Breast epithelium (tissue), 4 donors: ENCODE measurements around the gene GIMAP4. TPM values are rescaled to one million over a fixed set of nuclear protein-coding genes. Genes with fewer than 3 reads are reported as not detected.
A peak's percentile ranks its signal among the peaks of the same experiment; 100 is the strongest.
"Not testable (repeated sequence)": the region's sequence is repeated elsewhere in the genome, so short reads cannot be mapped to it uniquely, and the experiment has no call there.

ENCODE experiments used
- DNase-seq, 2 donors: peaks; one replicate each; pipeline ENCODE4 v3.0.0-alpha.2; 2019; ENCODE audit warnings: low spot score in 2 of 2
- H3K27ac ChIP-seq, 2 donors: fragments of 200-600 bp; sonication (generic) in 1 of 2; one replicate each; pipeline ENCODE4 v1.5.1; 2016 to 2019; ENCODE audit warnings: mild to moderate bottlenecking in 1 of 2
- H3K27me3 ChIP-seq, 2 donors: fragments of 200-600 bp; sonication (generic) in 1 of 2; one replicate each; pipeline versions ENCODE4 v1.5.1 to v1.6.0; 2017 to 2019; ENCODE audit warnings: control low read depth in 1 of 2, mild to moderate bottlenecking in 1 of 2
- H3K36me3 ChIP-seq: fragments of 200-600 bp; one replicate; pipeline ENCODE4 v1.5.1; 2019
- H3K4me1 ChIP-seq, 2 donors: fragments of 200-600 bp; sonication (generic); one replicate each; pipeline ENCODE4 v1.5.1; 2016 to 2019; ENCODE audit warnings: control low read depth in 1 of 2
- H3K4me3 ChIP-seq, 3 donors: fragments of 200-600 bp; sonication (generic); 1 replicate in 2 of 3; 2 replicates in 1 of 3; pipeline ENCODE4 v1.5.1; 2016 to 2019; ENCODE audit warnings: mild to moderate bottlenecking in 3 of 3, moderate library complexity in 2 of 3
- H3K9me3 ChIP-seq, 2 donors: fragments of 200-600 bp; sonication (generic) in 1 of 2; one replicate each; pipeline ENCODE4 v1.5.1; 2016 to 2019; ENCODE audit warnings: control low read depth in 1 of 2
- POLR2A ChIP-seq: fragments of 450-650 bp; IDR thresholded peaks from one replicate; pipeline ENCODE4 v1.6.1; 2016; ENCODE audit warnings: antibody characterized with exemption, mild to moderate bottlenecking, moderate library complexity
- POLR2AphosphoS5 ChIP-seq, 3 donors: sonication (generic); formaldehyde crosslinking; IDR thresholded peaks; one replicate each; pipeline ENCODE4 v1.6.1; 2017; ENCODE audit warnings: antibody characterized with exemption in 3 of 3
- intact Hi-C: fragments of 100-400 bp; cut with DNase I; formaldehyde crosslinking; loops from one replicate; pipeline ENCODE4 v1.15.1; 2023; ENCODE audit warnings: low total_unique reads
- total RNA-seq, 3 donors: library from RNA; depleted of rRNA; stranded (reverse); fragments of >200 nt; gene quantifications; one replicate each; pipeline ENCODE4 v1.1.0, GENCODE V29; 2016
- TF ChIP-seq, protein P1 (sequence below), 3 donors: fragments of 450-650 bp; IDR thresholded peaks; one replicate each; pipeline ENCODE4 v1.5.1; 2016 to 2017; ENCODE audit warnings: antibody characterized with exemption in 3 of 3, mild to moderate bottlenecking in 3 of 3, moderate library complexity in 3 of 3

Gene GIMAP4
- total RNA-seq, 3 donors from 2014 or later: 19.3 to 29.8 (median 29.2) TPM

DNA sequence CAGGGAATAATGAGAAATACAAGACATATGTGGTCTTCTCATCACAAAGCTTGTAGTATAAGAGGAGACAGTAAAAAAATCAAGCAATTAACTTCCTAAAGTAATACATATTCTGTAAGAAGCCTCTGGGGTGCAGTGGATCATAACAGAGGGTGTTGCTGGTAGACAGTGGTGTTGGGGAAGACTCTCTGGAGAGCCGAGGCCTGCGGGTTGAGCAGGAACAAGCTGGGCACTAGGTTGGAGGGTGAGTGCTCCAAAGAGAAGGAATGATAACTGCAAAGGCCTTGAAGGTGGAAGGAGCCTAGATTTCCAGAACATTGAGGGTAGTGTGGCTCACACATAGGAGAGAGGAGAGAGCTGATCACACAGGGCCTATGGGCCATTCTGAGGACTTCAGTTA lies 1.5 kb downstream of the GIMAP4 start:
- DNase-seq: no peak
- Histone ChIP-seq H3K27me3 (no peaks in the 10 kb centered on the region), H3K9me3 (no peaks in the 10 kb centered on the region), H3K4me3 (peak overlapping the region; percentile 40 to 63 (median 44)), H3K27ac (peak overlapping the region in 1 of 2 donors; percentile 78), H3K4me1 (no peaks in the 10 kb centered on the region), H3K36me3 (no peaks in the 10 kb centered on the region)
- no peak for TF ChIP-seq POLR2A
- intact Hi-C loops: no loop called here

DNA sequence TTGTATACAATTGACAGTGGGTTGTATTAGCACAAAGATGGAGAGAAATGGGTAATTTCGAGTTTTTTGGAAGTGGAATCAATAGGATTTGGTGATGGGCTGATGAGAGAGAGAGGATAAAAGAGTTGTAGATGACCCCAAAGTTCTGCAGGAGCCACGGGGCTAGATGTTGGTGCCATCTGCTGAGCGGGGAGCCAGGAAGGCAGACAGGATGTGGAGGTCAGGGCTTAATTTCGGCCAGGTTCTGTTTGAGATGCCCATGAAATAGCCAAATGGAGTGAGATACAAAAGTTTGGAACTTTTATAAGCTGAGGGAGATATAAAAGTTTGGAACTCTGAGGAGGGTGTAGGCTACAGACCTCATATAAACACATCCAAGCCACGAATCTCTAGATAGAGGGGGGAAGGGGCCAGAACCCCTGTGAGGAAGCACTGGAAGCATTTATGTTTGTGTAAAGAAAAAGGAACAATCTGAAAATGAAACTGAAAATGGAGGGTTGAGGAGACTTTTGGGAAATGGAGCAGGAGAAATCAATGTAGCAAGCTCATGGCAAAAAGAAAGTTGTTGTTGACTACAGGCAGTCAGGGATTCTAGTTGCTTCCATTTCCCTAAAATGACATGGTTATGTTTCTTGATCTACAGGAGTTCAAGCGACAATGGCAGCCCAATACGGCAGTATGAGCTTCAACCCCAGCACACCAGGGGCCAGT lies 2.2 kb downstream of the GIMAP4 start:
- TF ChIP-seq POLR2A: no peak
- TF ChIP-seq POLR2AphosphoS5 (IDR thresholded peaks at IDR 0.05): no peak
- TF ChIP-seq, protein P1, sequence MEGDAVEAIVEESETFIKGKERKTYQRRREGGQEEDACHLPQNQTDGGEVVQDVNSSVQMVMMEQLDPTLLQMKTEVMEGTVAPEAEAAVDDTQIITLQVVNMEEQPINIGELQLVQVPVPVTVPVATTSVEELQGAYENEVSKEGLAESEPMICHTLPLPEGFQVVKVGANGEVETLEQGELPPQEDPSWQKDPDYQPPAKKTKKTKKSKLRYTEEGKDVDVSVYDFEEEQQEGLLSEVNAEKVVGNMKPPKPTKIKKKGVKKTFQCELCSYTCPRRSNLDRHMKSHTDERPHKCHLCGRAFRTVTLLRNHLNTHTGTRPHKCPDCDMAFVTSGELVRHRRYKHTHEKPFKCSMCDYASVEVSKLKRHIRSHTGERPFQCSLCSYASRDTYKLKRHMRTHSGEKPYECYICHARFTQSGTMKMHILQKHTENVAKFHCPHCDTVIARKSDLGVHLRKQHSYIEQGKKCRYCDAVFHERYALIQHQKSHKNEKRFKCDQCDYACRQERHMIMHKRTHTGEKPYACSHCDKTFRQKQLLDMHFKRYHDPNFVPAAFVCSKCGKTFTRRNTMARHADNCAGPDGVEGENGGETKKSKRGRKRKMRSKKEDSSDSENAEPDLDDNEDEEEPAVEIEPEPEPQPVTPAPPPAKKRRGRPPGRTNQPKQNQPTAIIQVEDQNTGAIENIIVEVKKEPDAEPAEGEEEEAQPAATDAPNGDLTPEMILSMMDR (IDR thresholded peaks at IDR 0.05): no peak
- intact Hi-C loops: no loop called here
- H3K27ac ChIP-seq: peak overlapping the region in 1 of 2 donors; percentile 61

DNA sequence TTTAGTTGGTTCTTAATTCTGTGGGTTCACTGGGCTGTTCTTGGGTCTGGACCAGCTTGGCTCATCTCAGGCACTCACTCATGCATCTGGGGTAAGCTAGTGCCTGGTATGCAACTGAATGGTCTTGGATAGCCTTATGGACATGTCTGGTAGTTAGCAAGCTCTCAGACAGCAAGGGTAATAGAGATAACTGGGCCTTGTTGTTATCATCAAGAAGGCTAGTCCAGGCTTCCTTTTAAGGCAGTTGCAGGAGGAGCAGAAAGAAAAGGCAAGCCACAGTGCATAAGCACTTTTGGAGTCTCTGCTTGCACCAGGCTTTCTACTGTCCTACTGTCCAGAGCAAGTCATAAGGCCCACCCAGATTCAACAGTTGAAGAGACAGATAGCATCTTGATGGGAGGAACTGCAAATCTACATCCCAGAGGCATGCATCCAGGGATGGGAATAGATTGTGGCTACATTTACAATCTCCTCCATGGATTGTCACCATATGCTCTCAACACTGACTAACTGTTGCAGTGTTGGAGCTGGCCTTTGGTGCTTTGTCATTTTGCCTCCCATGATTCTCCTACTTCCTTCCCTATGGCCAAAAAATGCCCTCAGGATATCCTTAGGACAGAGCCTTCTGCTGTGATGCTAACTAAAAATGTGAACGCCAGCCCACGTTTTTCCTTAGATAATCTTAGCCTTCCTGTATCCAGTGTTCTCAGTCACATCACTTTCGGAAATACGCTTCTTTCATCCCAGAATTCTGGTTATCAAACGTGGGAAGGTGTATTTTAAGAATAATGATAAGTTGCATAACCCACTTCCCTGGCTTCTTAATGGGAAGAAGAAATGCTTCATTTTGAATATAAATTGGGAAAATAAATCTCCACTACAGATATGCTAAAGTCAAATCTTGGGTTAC lies 3.6 kb downstream of the GIMAP4 start:
- Histone ChIP-seq H3K27ac (peak overlapping the region in 1 of 2 donors; percentile 19), H3K9me3 (peaks cover 0 to 4% of the 10 kb centered on the region in 2 donors), H3K27me3 (no peaks in the 10 kb centered on the region), H3K4me3 (no peak overlapping the region), H3K4me1 (no peaks in the 10 kb centered on the region), H3K36me3 (no peaks in the 10 kb centered on the region)
- intact Hi-C loops: no loop called here
- TF ChIP-seq POLR2A (no peak), POLR2AphosphoS5 (IDR thresholded peaks at IDR 0.05) (no peak)
- TF ChIP-seq, protein P1 (IDR thresholded peaks at IDR 0.05): no peak
- no peak for DNase-seq

More for the DNA sequence above, 2.2 kb downstream of the GIMAP4 start:
- H3K9me3 ChIP-seq: no peaks in the 10 kb centered on the region
- no peaks in the 10 kb centered on the region for H3K27me3 ChIP-seq
- peak overlapping the region; percentile 40 to 63 (median 44) for H3K4me3 ChIP-seq
- DNase-seq: no peak
- H3K4me1 ChIP-seq: no peaks in the 10 kb centered on the region
- no peaks in the 10 kb centered on the region for H3K36me3 ChIP-seq

DNA sequence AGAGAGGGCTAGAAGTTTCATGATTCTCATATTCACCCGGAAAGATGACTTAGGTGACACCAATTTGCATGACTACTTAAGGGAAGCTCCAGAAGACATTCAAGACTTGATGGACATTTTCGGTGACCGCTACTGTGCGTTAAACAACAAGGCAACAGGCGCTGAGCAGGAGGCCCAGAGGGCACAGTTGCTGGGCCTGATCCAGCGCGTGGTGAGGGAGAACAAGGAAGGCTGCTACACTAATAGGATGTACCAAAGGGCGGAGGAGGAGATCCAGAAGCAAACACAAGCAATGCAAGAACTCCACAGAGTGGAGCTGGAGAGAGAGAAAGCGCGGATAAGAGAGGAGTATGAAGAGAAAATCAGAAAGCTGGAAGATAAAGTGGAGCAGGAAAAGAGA lies 5.3 kb downstream of the GIMAP4 start:
- Histone ChIP-seq H3K9me3 (peaks cover 0 to 4% of the 10 kb centered on the region in 2 donors), H3K27me3 (no peaks in the 10 kb centered on the region), H3K4me3 (no peak overlapping the region), H3K36me3 (no peaks in the 10 kb centered on the region), H3K4me1 (no peaks in the 10 kb centered on the region), H3K27ac (no peak overlapping the region)
- TF ChIP-seq, protein P1 (IDR thresholded peaks at IDR 0.05): no peak
- TF ChIP-seq POLR2A (no peak), POLR2AphosphoS5 (IDR thresholded peaks at IDR 0.05) (no peak)
- intact Hi-C loops: loop anchor here (1.0 kb wide), 1 partner anchor 15 kb away; no protein-coding TSS in a partner anchor
- no peak for DNase-seq

DNA sequence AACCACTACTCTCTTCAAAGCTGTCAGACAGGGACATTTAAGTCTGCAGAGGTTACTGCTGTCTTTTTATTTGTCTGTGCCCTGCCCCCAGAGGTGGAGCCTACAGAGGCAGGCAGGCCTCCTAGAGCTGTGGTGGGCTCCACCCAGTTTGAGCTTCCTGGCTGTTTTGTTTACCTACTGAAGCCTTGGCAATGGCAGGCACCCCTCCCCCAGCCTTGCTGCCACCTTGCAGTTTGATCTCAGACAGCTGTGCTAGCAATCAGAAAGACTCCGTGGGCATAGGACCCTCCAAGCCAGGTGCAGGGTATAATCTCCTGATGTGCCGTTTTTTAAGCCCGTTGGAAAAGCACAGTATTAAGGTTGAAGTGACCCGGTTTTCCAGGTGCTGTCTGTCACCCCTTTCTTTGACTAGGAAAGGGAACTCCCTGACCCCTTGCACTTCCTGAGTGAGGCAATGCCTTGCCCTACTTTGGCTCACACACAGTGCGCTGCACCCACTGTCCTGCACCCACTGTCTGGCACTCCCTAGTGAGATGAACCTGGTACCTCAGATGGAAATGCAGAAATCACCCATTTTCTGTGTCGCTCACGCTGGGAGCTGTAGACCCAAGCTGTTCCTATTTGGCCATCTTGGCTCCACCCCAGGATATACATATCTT lies 12.9 kb downstream of the GIMAP4 start:
- DNase-seq, H3K4me3 ChIP-seq, H3K4me1 ChIP-seq, H3K27ac ChIP-seq, H3K27me3 ChIP-seq, H3K9me3 ChIP-seq, H3K36me3 ChIP-seq: not testable (repeated sequence)
- intact Hi-C loops: loop anchor here (5.0 kb wide), 1 partner anchor 788 kb away; no protein-coding TSS in a partner anchor
